ENCODE measurements around the gene NT5DC3. TPM values are rescaled to one million over a fixed set of nuclear protein-coding genes. Genes with fewer than 3 reads are reported as not detected.

NT5DC3 gene
- total RNA-seq, result 10 to 100 TPM; 23.4 to 29.6 TPM

GRCh38 chr12:103840876-103841689 is at the start of gene NT5DC3:
TSS of gene NT5DC3 (minus strand) at chr12:103841234. CDS start at chr12:103841156, 78 bp downstream.

Other genes starting within 250 kb of the NT5DC3 start
- gene HSP90B1, start 89.2 kb upstream of the NT5DC3 start, total RNA-seq, result 100 to 1,000 TPM; 240 to 492 TPM
- 10 to 100 TPM; 15.5 to 22.0 TPM for gene TDG, start 124.6 kb upstream of the NT5DC3 start, total RNA-seq
- gene GLT8D2, start 209.0 kb upstream of the NT5DC3 start, total RNA-seq, result 1 to 10 TPM in 1 of 2 donors, not detected in 1; 1.7 TPM
- 10 to 100 TPM in 1 of 2 donors, 1 to 10 TPM in 1; 9.7 to 12.0 TPM for gene HCFC2, start 223.3 kb upstream of the NT5DC3 start, total RNA-seq

Data from melanocyte of skin (primary cell).